ENCODE data around the gene TBX18. TPM values are rescaled to one million over a fixed set of nuclear protein-coding genes. Genes with fewer than 3 reads are reported as not detected.

Gene TBX18
- total RNA-seq, 4 donors from 2014 or later = under 0.01 to 19.9 (median 4.3) TPM

DNA sequence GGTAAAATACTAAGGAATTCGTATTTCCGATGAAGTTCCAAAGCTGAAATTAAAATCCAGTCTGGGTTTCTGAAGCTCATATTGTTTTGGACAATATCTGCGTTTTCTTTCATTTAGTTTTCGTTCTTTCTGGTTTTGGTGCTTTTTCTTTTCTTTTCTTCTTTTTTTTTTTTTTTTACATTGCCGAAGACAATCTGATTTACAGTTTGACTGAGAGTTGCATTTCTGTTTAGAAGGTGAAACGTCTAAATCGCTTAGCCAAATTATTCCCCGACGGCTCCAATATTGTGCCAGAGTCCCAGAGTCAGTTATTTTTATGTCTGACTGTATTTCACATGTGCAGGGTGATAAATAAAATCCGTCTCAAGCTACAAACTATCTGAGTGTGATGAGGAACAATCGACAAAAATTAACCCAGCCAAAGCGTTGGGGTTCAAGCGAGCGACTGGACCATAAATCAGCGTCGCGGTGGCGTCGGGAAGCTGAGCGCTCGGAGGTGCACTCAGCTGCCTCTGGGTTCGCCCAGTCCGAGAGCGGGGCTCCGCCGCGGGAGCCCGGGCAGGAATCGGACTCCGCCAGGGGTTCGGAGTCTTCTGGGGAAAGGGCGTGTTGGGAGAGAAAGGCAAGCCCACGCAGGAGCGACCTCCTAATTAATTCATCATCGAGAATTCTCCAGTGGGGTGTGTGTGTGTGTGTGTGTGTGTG, 8.2 kb upstream of the TBX18 start:
- H3K9me3 ChIP-seq = no peaks in the 10 kb centered on the region
- TF ChIP-seq CTCF (IDR thresholded peaks at IDR 0.05) (no peak), POLR2A (IDR thresholded peaks at IDR 0.05) (no peak)
- intact Hi-C loops (cut with DNase I; ENCODE audit: low total_unique reads) = no loop called here
- peaks cover 24 to 80% of the 10 kb centered on the region in 2 donors for H3K27me3 ChIP-seq
- H3K4me3 ChIP-seq = no peak overlapping the region
- no peak overlapping the region for H3K27ac ChIP-seq
- no peaks in the 10 kb centered on the region for H3K36me3 ChIP-seq
- H3K4me1 ChIP-seq = peaks cover 0 to 14% of the 10 kb centered on the region in 2 donors
- no peak for DNase-seq

GRCh38 chr6:84771756-84772356, 7.5 kb upstream of the TBX18 start:
- intact Hi-C loops (cut with DNase I; ENCODE audit: low total_unique reads) = no loop called here
- TF ChIP-seq CTCF (IDR thresholded peaks at IDR 0.05) (no peak), POLR2A (IDR thresholded peaks at IDR 0.05) (no peak)
- Histone ChIP-seq H3K4me1 (peaks cover 0 to 14% of the 10 kb centered on the region in 2 donors), H3K36me3 (no peaks in the 10 kb centered on the region), H3K4me3 (no peak overlapping the region), H3K27ac (no peak overlapping the region), H3K27me3 (peaks cover 24 to 87% of the 10 kb centered on the region in 2 donors), H3K9me3 (no peaks in the 10 kb centered on the region)
- DNase-seq = no peak

DNA sequence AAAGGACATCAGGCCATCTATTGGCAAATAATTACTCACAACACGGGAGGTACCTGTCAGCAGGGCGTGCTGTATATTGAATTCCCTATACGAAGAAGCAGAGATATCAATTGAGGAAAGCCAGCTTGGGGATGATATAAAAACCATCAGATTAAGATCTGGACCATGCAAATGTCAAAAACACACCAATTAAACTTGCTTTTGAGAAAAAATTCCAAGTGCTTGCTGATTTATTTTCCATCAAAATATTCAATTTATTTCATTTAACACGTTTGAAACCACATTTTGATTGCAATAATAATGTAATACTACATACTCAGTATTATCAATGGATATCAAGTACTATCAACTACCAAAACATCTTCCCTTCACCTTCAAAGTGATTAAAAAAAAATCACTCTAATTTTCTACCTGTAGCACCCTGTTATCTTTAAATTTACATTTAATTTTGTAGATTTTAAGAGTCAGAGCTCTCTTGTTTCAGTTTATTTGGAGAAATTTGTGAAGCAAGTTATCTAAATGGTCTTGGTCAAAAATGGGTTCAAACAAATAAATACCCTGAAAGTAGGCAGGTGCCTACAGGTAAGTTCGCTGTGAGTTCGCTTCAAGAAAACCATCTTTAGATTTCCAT, 6.8 kb upstream of the TBX18 start:
- Histone ChIP-seq H3K27me3 (peaks cover 28 to 89% of the 10 kb centered on the region in 2 donors), H3K4me1 (peaks cover 0 to 14% of the 10 kb centered on the region in 2 donors), H3K9me3 (no peaks in the 10 kb centered on the region), H3K36me3 (no peaks in the 10 kb centered on the region), H3K27ac (no peak overlapping the region), H3K4me3 (no peak overlapping the region)
- intact Hi-C loops (cut with DNase I; ENCODE audit: low total_unique reads) = no loop called here
- no peak for DNase-seq
- no peak for TF ChIP-seq CTCF (IDR thresholded peaks at IDR 0.05)
- TF ChIP-seq POLR2A (IDR thresholded peaks at IDR 0.05) = no peak

- TF ChIP-seq CTCF (IDR thresholded peaks at IDR 0.05) = no peak
- no peak for TF ChIP-seq POLR2A (IDR thresholded peaks at IDR 0.05)
- Histone ChIP-seq H3K36me3 (no peaks in the 10 kb centered on the region), H3K9me3 (no peaks in the 10 kb centered on the region), H3K4me3 (no peak overlapping the region), H3K27ac (no peak overlapping the region), H3K27me3 (peaks cover 28 to 90% of the 10 kb centered on the region in 2 donors), H3K4me1 (peaks cover 0 to 14% of the 10 kb centered on the region in 2 donors)
- intact Hi-C loops (cut with DNase I; ENCODE audit: low total_unique reads) = no loop called here
- no peak for DNase-seq
These were observed 6.1 kb upstream of the TBX18 start for GRCh38 chr6:84770521-84770920.

GRCh38 chr6:84769306-84769705, 4.9 kb upstream of the TBX18 start:
- TF ChIP-seq POLR2A (IDR thresholded peaks at IDR 0.05) = no peak
- no peak for TF ChIP-seq CTCF (IDR thresholded peaks at IDR 0.05)
- Histone ChIP-seq H3K4me1 (peaks cover 0 to 10% of the 10 kb centered on the region in 2 donors), H3K4me3 (no peak overlapping the region), H3K27ac (no peak overlapping the region), H3K9me3 (no peaks in the 10 kb centered on the region), H3K36me3 (no peaks in the 10 kb centered on the region), H3K27me3 (peaks cover 28 to 91% of the 10 kb centered on the region in 2 donors)
- intact Hi-C loops (cut with DNase I; ENCODE audit: low total_unique reads) = no loop called here
- DNase-seq = no peak

Measured in uterus (tissue), 4 donors.